Activated CD4-positive, alpha-beta T cell treated with anti-CD3 and anti-CD28 coated beads, Interleukin-2, amount 10 ng/mL, durations not matched to agents 24 days and 14 days (primary cell): Measurements from ENCODE around the gene ARHGAP45. TPM values are rescaled to one million over a fixed set of nuclear protein-coding genes. Genes with fewer than 3 reads are reported as not detected.

Source experiments
- DNase-seq: peaks from one replicate; pipeline ENCODE4 v3.0.0; 2022
- H3K27ac Mint-ChIP-seq: one replicate; pipeline ENCODE4 v1.8.0; 2022; ENCODE audit warnings: mild to moderate bottlenecking, mixed read lengths
- H3K27me3 Mint-ChIP-seq: one replicate; pipeline ENCODE4 v1.8.0; 2022; ENCODE audit warnings: mixed read lengths
- H3K36me3 Mint-ChIP-seq: one replicate; pipeline ENCODE4 v1.8.0; 2022; ENCODE audit warnings: low read depth, mild to moderate bottlenecking, mixed read lengths
- H3K4me1 Mint-ChIP-seq: one replicate; pipeline ENCODE4 v1.8.0; 2021; ENCODE audit warnings: mixed read lengths
- H3K4me3 Mint-ChIP-seq: one replicate; pipeline ENCODE4 v1.8.0; 2022; ENCODE audit warnings: mild to moderate bottlenecking, moderate library complexity, mixed read lengths
- H3K9me3 Mint-ChIP-seq: one replicate; pipeline ENCODE4 v1.8.0; 2021; ENCODE audit warnings: mixed read lengths
- intact Hi-C: fragments of 100-400 bp; cut with micrococcal nuclease; formaldehyde crosslinking; loops from one replicate; pipeline ENCODE4 v1.15.1; 2023
- total RNA-seq: library from RNA; stranded (reverse); gene quantifications from 2 replicates; pipeline ENCODE4 v1.2.3, GENCODE V29; 2022

The ARHGAP45 gene
- total RNA-seq, 1 donor from 2014 or later = 183 TPM

DNA sequence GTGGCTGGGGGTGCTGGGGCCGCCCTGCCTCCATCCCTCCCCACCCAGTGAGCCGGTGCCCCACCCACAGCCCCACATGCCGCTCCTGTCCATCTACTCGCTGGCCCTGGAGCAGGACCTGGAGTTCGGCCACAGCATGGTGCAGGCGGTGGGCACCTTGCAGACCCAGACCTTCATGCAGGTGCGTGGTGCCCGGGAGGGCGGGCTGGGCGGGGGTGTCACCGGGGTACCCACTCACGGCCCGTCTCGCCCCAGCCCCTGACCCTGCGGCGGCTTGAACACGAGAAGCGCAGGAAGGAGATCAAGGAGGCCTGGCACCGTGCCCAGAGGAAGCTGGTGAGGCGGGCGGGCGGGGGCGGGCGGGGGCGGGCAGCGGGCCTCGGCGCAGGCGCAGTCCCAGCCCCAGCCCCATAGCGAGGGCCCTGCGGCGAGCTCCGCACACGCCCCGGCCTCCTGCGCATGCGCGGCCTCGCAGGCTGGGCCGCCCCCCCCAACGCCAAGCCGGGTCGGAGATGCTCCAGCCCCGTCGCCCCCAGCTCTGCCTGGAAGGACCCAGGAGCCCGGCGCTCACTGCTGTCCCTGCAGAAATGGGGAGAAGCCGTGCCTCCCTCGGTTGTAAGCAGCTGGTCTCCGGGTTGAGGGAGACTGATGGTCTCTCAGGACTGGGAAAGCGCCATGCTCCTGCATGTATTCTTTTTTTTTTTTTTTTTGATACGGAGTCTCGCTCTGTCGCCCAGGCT lies 7.7 kb downstream of the ARHGAP45 start:
- peak; percentile 94 for DNase-seq
- Mint-ChIP-seq H3K27me3 (peaks cover 2% of the 10 kb centered on the region), H3K4me3 (peak overlapping the region; percentile 78), H3K36me3 (peaks cover 60% of the 10 kb centered on the region), H3K27ac (peak overlapping the region; percentile 89), H3K4me1 (peaks cover 42% of the 10 kb centered on the region), H3K9me3 (no peaks in the 10 kb centered on the region)
- intact Hi-C loops = loop anchor here (5.0 kb wide), 1 partner anchor 152 kb away; no protein-coding TSS in a partner anchor

DNA sequence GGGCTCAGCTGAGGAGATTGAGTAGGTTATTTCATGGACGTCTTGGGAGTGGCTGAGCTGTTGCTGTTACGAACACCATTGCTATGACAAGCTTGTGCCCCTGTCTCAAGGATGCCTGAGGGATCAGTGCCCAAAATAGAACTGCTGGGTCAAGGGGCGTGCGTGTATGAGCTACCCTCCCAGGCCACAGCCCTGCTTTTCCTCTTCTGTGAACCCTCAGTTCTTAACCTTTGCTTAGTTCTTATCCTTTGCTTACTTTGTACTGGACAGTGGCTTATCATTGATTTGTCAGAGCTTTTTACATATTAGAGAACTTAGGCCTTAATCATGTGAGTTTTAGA lies 9.0 kb downstream of the ARHGAP45 start:
- Mint-ChIP-seq H3K27me3 (peaks cover 2% of the 10 kb centered on the region), H3K4me3 (peak overlapping the region; percentile 78), H3K27ac (peak overlapping the region; percentile 89), H3K9me3 (no peaks in the 10 kb centered on the region), H3K36me3 (peaks cover 70% of the 10 kb centered on the region), H3K4me1 (peaks cover 45% of the 10 kb centered on the region)
- intact Hi-C loops = loop anchor here (2.0 to 5.0 kb wide), 3 partner anchors 19 to 154 kb away; partner anchors contain the start of genes ABCA7 and POLR2E
- no peak for DNase-seq

DNA sequence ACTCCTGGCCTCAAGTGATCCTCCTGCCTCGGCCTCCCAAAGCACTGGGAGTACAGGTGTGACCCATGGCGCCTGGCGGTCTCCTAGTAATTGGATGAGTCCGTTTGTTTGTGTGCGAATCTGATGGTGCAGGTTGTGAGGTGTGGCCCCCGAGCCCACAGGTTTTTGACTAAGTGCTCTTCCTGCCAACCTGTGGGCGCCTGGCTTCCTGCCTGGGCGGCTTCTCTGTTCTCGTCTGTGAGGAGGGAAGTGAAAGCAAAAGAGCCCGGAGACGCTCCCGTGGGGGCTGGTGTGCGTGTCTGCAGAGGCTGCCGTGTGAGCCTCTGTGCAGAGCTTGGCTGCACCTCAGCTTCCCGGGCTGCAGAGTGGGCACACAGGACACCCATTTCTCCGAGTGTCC lies 10.0 kb downstream of the ARHGAP45 start:
- Mint-ChIP-seq H3K36me3 (peaks cover 73% of the 10 kb centered on the region), H3K27ac (peak overlapping the region; percentile 93), H3K27me3 (peaks cover 2% of the 10 kb centered on the region), H3K4me1 (peaks cover 43% of the 10 kb centered on the region), H3K9me3 (no peaks in the 10 kb centered on the region), H3K4me3 (peak overlapping the region; percentile 88)
- peak; percentile 98 for DNase-seq
- intact Hi-C loops = loop anchor here (1.0 to 5.0 kb wide), 5 partner anchors 10 to 155 kb away; partner anchors contain the start of genes ABCA7, ARHGAP45 and POLR2E

DNA sequence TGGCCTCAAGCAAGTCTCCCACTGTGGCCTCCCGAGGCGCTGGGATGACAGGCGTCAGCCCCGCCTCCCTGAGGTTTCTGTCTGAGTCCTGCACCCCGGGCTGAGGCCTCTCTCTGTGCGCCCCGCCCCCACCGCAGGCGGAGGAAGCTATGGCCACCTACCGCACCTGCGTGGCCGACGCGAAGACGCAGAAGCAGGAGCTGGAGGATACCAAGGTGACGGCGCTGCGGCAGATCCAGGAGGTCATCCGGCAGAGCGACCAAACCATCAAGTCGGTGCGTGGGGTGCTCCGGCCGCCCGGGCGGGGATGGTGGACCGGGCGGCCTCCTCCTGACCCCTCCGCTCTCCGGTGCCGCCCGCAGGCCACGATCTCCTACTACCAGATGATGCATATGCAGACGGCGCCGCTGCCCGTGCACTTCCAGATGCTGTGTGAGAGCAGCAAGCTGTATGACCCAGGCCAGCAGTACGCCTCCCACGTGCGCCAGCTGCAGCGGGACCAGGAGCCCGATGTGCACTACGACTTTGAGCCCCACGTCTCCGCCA lies 12.7 kb downstream of the ARHGAP45 start:
- intact Hi-C loops = loop anchor here (2.0 to 5.0 kb wide), 2 partner anchors 15 to 157 kb away; no protein-coding TSS in a partner anchor
- no peaks in the 10 kb centered on the region for H3K9me3 Mint-ChIP-seq
- peaks cover 62% of the 10 kb centered on the region for H3K36me3 Mint-ChIP-seq
- H3K27me3 Mint-ChIP-seq = peaks cover 2% of the 10 kb centered on the region
- H3K4me3 Mint-ChIP-seq = peak overlapping the region; percentile 88
- peak overlapping the region; percentile 76 for H3K27ac Mint-ChIP-seq
- peak; percentile 92 for DNase-seq
- peaks cover 31% of the 10 kb centered on the region for H3K4me1 Mint-ChIP-seq

DNA sequence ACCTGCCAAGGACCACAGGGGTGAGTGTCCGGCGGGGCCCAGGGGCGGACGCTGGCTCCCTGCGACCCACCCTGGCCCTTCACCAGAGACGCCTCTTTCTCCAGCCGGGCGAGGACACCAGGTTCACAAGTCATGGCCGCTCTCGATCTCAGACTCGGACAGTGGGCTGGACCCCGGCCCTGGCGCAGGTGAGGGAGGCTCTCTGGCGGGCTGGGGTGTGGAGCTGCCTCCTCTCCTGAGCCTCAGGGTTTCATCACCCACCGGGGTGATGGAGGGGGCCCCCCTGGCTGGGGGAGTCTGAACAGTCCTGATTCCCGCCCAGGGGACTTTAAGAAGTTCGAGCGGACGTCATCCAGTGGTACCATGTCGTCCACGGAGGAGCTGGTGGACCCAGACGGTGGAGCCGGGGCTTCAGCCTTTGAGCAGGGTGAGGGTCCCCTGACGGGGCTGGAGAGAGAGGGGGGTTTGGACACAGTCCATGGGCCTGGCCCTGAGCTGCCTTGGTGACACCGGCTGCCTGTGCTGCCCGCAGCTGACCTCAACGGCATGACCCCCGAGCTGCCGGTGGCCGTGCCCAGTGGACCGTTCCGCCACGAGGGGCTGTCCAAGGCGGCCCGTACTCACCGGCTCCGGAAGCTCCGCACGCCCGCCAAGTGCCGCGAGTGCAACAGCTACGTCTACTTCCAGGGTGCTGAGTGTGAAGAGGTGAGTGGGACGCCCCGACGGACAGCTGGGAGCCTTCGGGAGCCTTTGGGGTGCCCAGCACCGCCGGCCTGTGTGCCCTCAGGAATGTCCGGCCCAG lies 13.6 kb downstream of the ARHGAP45 start:
- no peaks in the 10 kb centered on the region for H3K9me3 Mint-ChIP-seq
- H3K27me3 Mint-ChIP-seq = peaks cover under 1% of the 10 kb centered on the region
- no peak for DNase-seq
- peaks cover 34% of the 10 kb centered on the region for H3K4me1 Mint-ChIP-seq
- H3K36me3 Mint-ChIP-seq = peaks cover 67% of the 10 kb centered on the region
- intact Hi-C loops = loop anchor here (2.0 kb wide), 1 partner anchor 16 kb away; no protein-coding TSS in a partner anchor
- peak overlapping the region; percentile 34 for H3K27ac Mint-ChIP-seq
- H3K4me3 Mint-ChIP-seq = no peak overlapping the region

DNA sequence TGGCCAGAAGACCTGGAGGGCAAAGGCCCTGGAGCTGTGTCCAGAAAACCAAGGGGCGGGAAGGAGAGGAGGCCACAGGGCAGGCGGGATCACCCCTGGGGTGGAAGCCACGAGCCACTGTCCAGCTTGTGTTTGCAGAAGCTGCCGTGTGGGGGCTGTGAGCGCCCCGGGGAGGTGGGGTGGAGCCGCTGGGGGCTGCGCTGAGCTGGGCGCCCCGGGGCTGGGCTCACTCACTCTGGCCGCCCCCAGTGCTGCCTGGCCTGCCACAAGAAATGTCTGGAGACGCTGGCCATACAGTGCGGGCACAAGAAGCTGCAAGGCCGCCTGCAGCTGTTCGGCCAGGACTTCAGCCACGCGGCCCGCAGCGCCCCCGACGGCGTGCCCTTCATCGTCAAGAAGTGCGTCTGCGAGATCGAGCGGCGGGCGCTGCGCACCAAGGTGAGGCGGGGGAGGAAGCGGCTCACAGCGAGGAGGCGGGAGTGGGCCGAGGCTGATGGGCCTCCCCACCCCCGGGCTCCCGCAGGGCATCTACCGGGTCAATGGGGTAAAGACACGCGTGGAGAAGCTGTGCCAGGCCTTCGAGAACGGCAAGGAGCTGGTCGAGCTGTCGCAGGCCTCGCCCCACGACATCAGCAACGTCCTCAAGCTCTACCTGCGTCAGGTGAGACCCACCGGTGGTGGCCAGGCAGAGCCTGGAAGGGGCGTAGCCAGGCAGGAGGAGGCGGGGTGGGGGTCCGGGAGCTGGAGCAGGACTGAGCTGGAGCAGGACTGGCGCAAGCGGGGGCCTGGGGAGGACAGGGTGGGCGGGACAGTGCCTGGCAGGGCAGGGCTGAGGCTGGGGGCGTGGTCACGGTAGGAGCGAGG lies 14.6 kb downstream of the ARHGAP45 start:
- H3K4me1 Mint-ChIP-seq = peaks cover 27% of the 10 kb centered on the region
- H3K4me3 Mint-ChIP-seq = no peak overlapping the region
- H3K9me3 Mint-ChIP-seq = no peaks in the 10 kb centered on the region
- DNase-seq = no peak
- peak overlapping the region; percentile 37 for H3K27ac Mint-ChIP-seq
- H3K27me3 Mint-ChIP-seq = no peaks in the 10 kb centered on the region
- intact Hi-C loops = loop anchor here (2.0 kb wide), 1 partner anchor 17 kb away; no protein-coding TSS in a partner anchor
- H3K36me3 Mint-ChIP-seq = peaks cover 61% of the 10 kb centered on the region

DNA sequence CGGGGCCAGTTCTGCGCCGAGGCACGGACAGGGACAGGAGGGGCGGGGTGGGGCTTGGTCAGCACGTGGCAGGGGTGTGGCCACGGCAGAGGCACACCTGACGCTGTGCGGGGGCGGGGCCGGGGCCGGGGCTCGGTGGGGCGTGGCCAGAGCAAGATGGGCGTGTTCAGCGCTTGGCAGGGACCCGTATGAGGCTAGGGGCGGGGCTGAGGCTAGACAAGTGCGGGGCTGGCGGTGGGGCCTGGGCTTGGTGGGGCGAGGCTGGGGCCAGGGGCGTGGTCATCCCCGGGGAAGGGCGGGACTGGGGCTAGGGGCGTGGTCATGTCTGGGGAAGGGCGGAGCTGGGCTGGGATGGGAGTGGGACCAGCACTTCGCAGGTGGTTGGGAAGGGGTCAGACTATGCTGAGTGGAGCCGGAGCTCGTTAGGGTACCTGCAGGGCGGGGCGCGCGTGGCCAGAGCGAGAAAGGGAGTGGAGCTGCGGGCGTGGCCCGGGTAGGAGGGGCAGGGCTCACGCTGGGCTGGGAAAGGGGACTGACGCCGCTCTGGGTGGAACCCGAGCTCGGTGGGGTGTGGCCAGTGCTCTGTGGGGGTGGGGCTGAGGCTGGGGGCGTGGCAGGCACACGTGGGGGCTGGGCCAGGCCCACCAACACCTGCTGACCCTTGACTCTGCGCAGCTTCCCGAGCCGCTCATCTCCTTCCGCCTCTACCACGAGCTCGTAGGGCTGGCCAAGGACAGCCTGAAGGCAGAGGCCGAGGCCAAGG lies 15.4 kb downstream of the ARHGAP45 start:
- Mint-ChIP-seq H3K36me3 (peaks cover 58% of the 10 kb centered on the region), H3K27me3 (no peaks in the 10 kb centered on the region), H3K9me3 (no peaks in the 10 kb centered on the region), H3K27ac (peak overlapping the region; percentile 78), H3K4me1 (peaks cover 23% of the 10 kb centered on the region), H3K4me3 (peak overlapping the region; percentile 40)
- intact Hi-C loops = no loop called here
- DNase-seq = peak; percentile 94

DNA sequence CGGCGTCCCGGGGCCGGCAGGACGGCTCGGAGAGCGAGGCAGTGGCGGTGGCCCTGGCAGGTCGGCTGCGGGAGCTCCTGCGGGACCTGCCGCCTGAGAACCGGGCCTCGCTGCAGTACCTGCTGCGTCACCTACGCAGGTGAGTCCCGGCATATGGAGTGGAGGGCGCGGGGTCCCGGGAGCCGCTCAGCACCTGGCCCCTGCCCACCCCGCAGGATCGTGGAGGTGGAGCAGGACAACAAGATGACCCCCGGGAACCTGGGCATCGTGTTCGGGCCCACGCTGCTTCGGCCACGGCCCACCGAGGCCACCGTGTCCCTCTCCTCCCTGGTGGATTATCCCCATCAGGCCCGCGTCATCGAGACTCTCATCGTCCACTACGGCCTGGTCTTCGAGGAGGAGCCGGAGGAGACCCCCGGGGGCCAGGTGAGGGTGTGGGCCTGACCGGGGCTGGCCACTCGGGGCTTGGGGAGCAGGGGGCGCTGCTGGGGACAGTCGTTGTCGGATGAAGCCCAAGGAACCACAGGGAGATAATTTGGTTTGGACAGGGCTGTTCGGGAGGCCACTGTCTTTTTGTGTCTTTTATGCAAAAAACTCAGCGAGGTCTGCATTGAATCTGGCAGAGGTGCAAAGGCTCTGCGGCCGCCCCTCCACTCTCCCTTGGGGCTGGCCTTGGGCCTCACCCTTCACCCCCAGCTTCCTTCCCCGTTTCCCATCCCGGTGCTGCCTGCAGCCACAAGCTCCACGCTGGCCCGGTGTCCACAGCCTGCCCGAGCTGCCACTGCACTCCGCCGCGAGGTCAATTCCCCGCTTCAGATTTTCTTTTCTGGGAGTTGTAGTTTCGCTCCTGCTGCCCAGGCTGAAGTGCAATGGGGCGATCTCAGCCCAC lies 16.2 kb downstream of the ARHGAP45 start:
- Mint-ChIP-seq H3K36me3 (peaks cover 59% of the 10 kb centered on the region), H3K4me3 (no peak overlapping the region), H3K9me3 (no peaks in the 10 kb centered on the region), H3K27ac (no peak overlapping the region), H3K4me1 (peaks cover 27% of the 10 kb centered on the region), H3K27me3 (no peaks in the 10 kb centered on the region)
- DNase-seq = no peak
- intact Hi-C loops = no loop called here

DNA sequence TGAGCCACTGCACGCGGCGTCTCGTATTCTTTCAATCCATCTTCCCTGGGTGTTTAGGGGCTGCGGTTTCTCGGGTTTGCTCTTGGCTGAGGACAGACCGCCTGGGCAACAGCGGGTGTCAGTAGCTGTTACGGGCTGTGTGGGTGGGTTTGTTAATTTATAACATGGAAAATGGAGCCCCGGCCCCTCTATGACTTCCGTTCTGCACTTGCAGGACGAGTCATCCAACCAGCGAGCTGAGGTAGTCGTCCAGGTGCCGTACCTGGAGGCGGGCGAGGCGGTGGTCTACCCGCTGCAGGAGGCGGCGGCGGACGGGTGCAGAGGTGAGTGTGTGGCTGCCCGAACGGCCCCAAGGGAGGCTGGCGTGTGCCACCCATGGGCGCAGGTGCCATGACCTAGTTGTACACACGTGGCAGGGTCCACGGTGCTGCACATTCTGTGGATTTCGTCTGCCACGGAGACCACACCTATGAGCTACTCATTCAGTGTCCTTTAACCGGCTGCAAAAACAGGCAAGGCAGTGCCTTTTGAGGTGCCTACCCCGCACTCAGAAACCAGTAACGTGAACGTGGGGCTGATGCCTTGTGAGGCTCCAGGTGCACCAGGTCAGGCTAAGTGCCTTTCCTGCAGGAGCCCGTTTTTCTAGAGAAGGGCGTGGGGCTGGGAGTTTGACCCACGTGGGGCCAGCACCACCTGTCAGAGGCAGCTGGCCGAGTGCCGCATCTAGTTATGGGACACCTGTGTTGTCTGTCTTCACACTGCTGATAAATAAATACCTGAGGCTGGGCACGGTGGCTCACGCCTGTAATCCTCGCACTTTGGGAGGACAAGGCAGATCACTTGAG lies 17.3 kb downstream of the ARHGAP45 start:
- no peak for DNase-seq
- H3K4me1 Mint-ChIP-seq = peaks cover 24% of the 10 kb centered on the region
- no peaks in the 10 kb centered on the region for H3K27me3 Mint-ChIP-seq
- H3K36me3 Mint-ChIP-seq = peaks cover 59% of the 10 kb centered on the region
- intact Hi-C loops = no loop called here
- H3K9me3 Mint-ChIP-seq = no peaks in the 10 kb centered on the region
- H3K27ac Mint-ChIP-seq = peak overlapping the region; percentile 49
- H3K4me3 Mint-ChIP-seq = no peak overlapping the region

DNA sequence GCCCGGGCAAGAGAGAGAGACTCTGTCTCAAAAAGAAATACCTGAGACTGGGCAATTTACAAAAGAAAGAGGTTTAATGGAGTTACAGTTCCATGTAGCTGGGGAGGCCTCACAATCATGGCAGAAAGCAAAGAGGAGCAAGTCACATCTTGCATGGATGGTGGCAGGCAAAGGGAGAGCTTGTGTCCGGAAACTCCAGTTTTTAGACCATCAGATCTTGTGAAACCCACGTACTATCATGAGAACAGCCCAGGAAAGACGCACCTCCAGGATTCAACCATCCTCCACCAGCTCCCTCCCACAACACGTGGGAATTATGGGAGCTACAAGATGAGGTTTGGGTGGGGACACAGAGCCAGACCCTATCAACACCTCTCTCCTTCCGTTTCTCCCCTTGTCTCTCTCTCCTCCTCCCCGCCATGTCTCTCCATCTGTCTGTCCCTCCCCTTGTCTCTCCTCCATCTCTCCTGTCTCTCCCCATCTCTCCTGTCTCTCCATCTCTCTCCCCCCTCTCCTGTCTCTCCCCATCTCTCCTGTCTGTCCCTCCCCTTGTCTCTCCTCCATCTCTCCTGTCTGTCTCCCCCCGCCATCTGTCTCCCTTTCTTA lies 18.2 kb downstream of the ARHGAP45 start:
- H3K36me3 Mint-ChIP-seq = peaks cover 52% of the 10 kb centered on the region
- H3K9me3 Mint-ChIP-seq = no peaks in the 10 kb centered on the region
- H3K4me1 Mint-ChIP-seq = peaks cover 23% of the 10 kb centered on the region
- H3K27me3 Mint-ChIP-seq = no peaks in the 10 kb centered on the region
- peak overlapping the region; percentile 78 for H3K27ac Mint-ChIP-seq
- intact Hi-C loops = no loop called here
- no peak for DNase-seq
- peak overlapping the region; percentile 15 for H3K4me3 Mint-ChIP-seq
